SK-N-MC (cell line): ENCODE measurements around the gene KIDINS220.

Source experiments
- DNase-seq: peaks from one replicate; pipeline ENCODE4 v3.0.0-alpha.2; 2011; ENCODE audit warnings: low read depth, low spot score
- H3K27ac ChIP-seq: fragments of 200-600 bp; sonication (generic); 2 replicates; pipeline ENCODE4 v1.5.1; 2016; ENCODE audit warnings: mixed run types
- H3K36me3 ChIP-seq: fragments of 200-600 bp; sonication (generic); 2 replicates; pipeline ENCODE4 v1.6.1; 2017; ENCODE audit warnings: antibody characterized with exemption, low read length, mixed read lengths; ENCODE audit not compliant: insufficient read depth
- H3K4me3 ChIP-seq: fragments of 200-600 bp; sonication (generic); 2 replicates; pipeline ENCODE4 v1.5.1; 2016
- H3K9ac ChIP-seq: fragments of 200-600 bp; sonication (generic); 2 replicates; pipeline ENCODE4 v1.8.0; 2017; ENCODE audit warnings: mixed run types, mixed read lengths; ENCODE audit not compliant: insufficient read length
- H3K9me3 ChIP-seq: fragments of 200-600 bp; sonication (generic); 2 replicates; pipeline ENCODE4 v1.6.1; 2017; ENCODE audit warnings: low read depth, mild to moderate bottlenecking, antibody characterized with exemption, low read length, moderate library complexity, mixed read lengths
- EZH2 ChIP-seq: fragments of 200-600 bp; sonication (generic); IDR thresholded peaks from one replicate; pipeline ENCODE4 v1.6.1; 2017; ENCODE audit warnings: antibody characterized with exemption
- FOXP2 ChIP-seq: optimal IDR thresholded peaks from 2 replicates; pipeline ENCODE3; 2011; ENCODE audit warnings: mild to moderate bottlenecking, moderate library complexity; ENCODE audit not compliant: insufficient read depth; ENCODE audit errors: extremely low read length, control extremely low read depth
- POLR2AphosphoS5 ChIP-seq: IDR thresholded peaks from 2 replicates; pipeline ENCODE4 v1.6.1; 2012; ENCODE audit warnings: mild to moderate bottlenecking, low read depth, low read length, borderline replicate concordance

KIDINS220 gene

DNA sequence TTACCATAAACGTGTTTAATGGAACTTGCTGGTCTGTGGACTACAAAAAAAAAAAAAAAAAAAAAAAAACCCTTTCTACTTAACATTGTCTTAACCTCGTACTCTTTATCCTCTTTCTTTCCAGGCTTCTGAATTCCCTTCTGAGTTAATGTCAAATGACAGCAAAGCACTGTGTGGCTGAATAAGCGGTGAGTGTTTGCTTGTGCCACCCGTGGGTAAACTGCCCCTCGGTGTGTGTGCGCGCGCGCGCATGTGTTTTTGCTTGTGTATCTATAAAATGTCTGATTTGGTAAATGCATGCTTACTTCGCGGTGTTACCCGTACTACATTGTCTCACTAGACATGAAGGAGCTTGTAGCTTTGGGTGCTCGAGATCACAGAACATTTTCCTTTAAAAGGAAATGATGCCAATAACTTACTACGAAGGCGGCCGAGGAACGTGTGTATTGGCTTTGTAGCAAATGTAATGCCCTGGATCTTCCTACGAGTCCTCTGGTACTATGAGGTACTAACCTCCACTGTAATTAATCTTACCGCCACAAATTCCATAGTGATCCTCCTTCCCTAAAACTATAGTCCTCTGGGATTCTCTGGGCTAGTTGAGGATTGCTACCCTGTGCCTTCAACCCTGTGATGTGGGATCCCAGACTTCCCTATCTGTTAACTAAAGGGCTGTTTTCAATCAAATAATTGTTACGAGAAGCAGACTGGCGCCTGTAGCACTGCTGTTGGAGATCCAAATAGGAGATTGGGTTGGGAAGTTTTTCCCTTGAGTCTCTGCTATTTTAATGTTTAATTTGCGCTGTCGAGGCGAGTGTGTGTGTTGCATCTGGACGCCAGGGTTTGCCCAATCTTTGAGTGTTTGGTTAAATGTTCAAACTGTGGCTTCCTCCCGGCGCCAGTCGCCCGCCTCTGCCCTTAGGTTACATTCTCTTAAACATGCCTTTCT lies 154.4 kb downstream of the KIDINS220 start:
- DNase-seq, result no peak
- peak overlapping the region; percentile 98 for H3K9ac ChIP-seq
- TF ChIP-seq POLR2AphosphoS5 (peak; percentile 51), EZH2 (no peak)
- H3K36me3 ChIP-seq, result peaks cover 28% of the 10 kb centered on the region
- peaks cover 2% of the 10 kb centered on the region; the same call in 1 of the 2 replicates for H3K9me3 ChIP-seq
- H3K27ac ChIP-seq, result peak overlapping the region; percentile 95
- peak overlapping the region; percentile 92 for H3K4me3 ChIP-seq

GRCh38 chr2:8681786-8682692 lies 155.4 kb downstream of the KIDINS220 start, which contains the start of gene ID2:
Gene ID2, plus strand, starts transcription at chr2:8682056. Its CDS starts 110 bp downstream, at chr2:8682166.
- Histone ChIP-seq H3K27ac (peak within 1 kb of the TSS; percentile 100), H3K9ac (peak within 1 kb of the TSS; percentile 98), H3K36me3 (peaks cover 28% of the 10 kb centered on the region), H3K4me3 (peak within 1 kb of the TSS; percentile 92), H3K9me3 (no peaks in the 10 kb centered on the region)
- DNase-seq, result no peak
- no peak for TF ChIP-seq FOXP2
- TF ChIP-seq POLR2AphosphoS5, result peak; percentile 100

GRCh38 chr2:8680822-8681760 lies 156.3 kb downstream of the KIDINS220 start:
- Histone ChIP-seq H3K9me3 (no peaks in the 10 kb centered on the region), H3K4me3 (peak overlapping the region; percentile 90), H3K36me3 (peaks cover 28% of the 10 kb centered on the region), H3K27ac (peak overlapping the region; percentile 100), H3K9ac (peak overlapping the region; percentile 98)
- DNase-seq, result no peak
- TF ChIP-seq EZH2, result no peak
- TF ChIP-seq FOXP2, result peak; percentile 36
- no peak; the same call in 1 of the 2 replicates for TF ChIP-seq POLR2AphosphoS5

GRCh38 chr2:8679827-8680731 lies 157.3 kb downstream of the KIDINS220 start:
- no peak for DNase-seq
- Histone ChIP-seq H3K9me3 (no peaks in the 10 kb centered on the region), H3K4me3 (peak overlapping the region; percentile 90), H3K9ac (peak overlapping the region; percentile 98), H3K36me3 (peaks cover 32% of the 10 kb centered on the region), H3K27ac (peak overlapping the region; percentile 100)
- TF ChIP-seq EZH2 (no peak), POLR2AphosphoS5 (peak; percentile 37; the same call in 1 of the 2 replicates)

GRCh38 chr2:8679567-8679826 lies 157.9 kb downstream of the KIDINS220 start:
- H3K9me3 ChIP-seq, result no peaks in the 10 kb centered on the region
- peak overlapping the region; percentile 98 for H3K9ac ChIP-seq
- DNase-seq, result no peak
- H3K4me3 ChIP-seq, result peak overlapping the region; percentile 90
- peak overlapping the region; percentile 100 for H3K27ac ChIP-seq
- H3K36me3 ChIP-seq, result peaks cover 28% of the 10 kb centered on the region
- TF ChIP-seq EZH2, result no peak
- no peak for TF ChIP-seq FOXP2
- no peak for TF ChIP-seq POLR2AphosphoS5
